ENCODE data around the gene SERINC3. TPM values are rescaled to one million over a fixed set of nuclear protein-coding genes. Genes with fewer than 3 reads are reported as not detected.

The SERINC3 gene
- total and polyA plus RNA-seq, 2 donors (not counting 3 experiments of a cell fraction or from before 2014, with no cell fraction given) = 83.7 to 177 TPM

DNA sequence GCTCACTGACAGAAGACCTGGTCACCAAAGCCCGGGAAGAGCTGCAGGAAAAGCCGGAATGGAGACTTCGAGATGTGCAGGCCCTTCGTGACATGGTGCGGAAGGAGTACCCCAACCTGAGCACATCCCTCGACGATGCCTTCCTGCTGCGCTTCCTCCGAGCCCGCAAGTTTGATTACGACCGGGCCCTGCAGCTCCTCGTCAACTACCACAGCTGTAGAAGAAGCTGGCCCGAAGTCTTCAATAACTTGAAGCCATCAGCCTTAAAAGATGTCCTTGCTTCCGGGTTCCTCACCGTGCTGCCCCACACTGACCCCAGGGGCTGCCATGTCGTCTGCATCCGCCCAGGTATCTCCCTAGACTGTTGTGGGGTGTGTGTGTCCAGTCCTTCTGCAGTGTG is 41.8 kb downstream of the SERINC3 start:
- no TSS peak for BruUV-seq (replicated peaks)
- H3K9ac ChIP-seq (replicated peaks; ENCODE audit: extremely low read depth, insufficient read depth, low read length) = no peak overlapping the region
- no peak overlapping the region for H3K4me2 ChIP-seq (ENCODE audit: insufficient read depth, low read length)
- no peaks in the 10 kb centered on the region for H3K79me2 ChIP-seq (ENCODE audit: control insufficient read depth, insufficient read depth, low read length)
- H2AFZ ChIP-seq (ENCODE audit: low read depth, low read length) = no peak overlapping the region
- H3K27ac ChIP-seq (ENCODE audit: insufficient read depth, low read depth, low read length) = no peak overlapping the region
- H3K36me3 ChIP-seq (ENCODE audit: control insufficient read depth in 2 of 2, extremely low read depth in 1 of 2, insufficient read depth in 2 of 2, low read length in 2 of 2) = peaks cover 0 to 7% of the 10 kb centered on the region in 2 experiments
- H3K9me3 ChIP-seq (replicated peaks; ENCODE audit: control insufficient read depth, insufficient read depth, low read length) = no peaks in the 10 kb centered on the region
- no peak overlapping the region for H3K4me3 ChIP-seq (replicated peaks in 1 of 3; ENCODE audit: insufficient read depth in 1 of 3, low read depth in 1 of 3, low read length in 3 of 3)
- DNase-seq (ENCODE audit: low read depth, low spot score) (no peak), FAIRE-seq (no peak)
- POLR2A ChIA-PET = no interaction called here
- dilution Hi-C loops (cut with MboI; ENCODE audit: extremely low pct_ligation_motif_present, low sequenced_read_pairs) (no loop called here), intact Hi-C loops (cut with micrococcal nuclease) (no loop called here)
- H3K27me3 ChIP-seq (ENCODE audit: control insufficient read depth in 2 of 2, insufficient read depth in 2 of 2, low read length in 2 of 2) = no peaks in the 10 kb centered on the region
- no peak for TF ChIP-seq GATA2 (IDR thresholded peaks at IDR 0.05; ENCODE audit: insufficient read depth, insufficient read length, low read depth, low read length)
- no peaks in the 10 kb centered on the region for H3K9me1 ChIP-seq (replicated peaks; ENCODE audit: control insufficient read depth, extremely low read depth, insufficient read depth, low read length)
- H4K20me1 ChIP-seq (replicated peaks; ENCODE audit: control insufficient read depth, extremely low read depth, insufficient read depth, low read length) = no peaks in the 10 kb centered on the region
- CTCF ChIA-PET = interaction anchor here (1.2 kb wide), 1 partner anchor 10 kb away, joined by 3 read pairs; no protein-coding TSS in a partner anchor
- peaks cover 13% of the 10 kb centered on the region for H3K4me1 ChIP-seq (ENCODE audit: control insufficient read depth, extremely low read depth, insufficient read depth, low read length)

DNA sequence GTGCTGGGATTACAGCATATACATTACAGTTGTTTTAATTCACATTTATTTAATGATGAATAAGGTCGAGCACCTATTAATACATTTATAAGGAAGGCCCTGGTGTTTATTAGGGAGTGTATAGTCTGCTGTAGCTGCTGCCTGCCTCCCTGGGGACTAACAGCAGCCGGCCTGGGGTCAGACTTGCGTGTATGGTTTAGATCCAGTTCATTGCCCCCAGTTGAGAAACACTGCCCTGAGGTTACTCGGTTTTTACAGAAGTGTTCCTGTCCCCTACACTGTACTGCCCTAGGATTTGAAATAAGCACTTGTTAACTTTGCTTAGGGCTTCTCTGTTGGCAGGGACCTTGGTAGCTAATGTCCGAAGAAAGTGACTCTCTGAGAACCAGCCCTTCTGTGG is 42.2 kb downstream of the SERINC3 start:
- Histone ChIP-seq H3K36me3 (ENCODE audit: control insufficient read depth in 2 of 2, extremely low read depth in 1 of 2, insufficient read depth in 2 of 2, low read length in 2 of 2) (peaks cover 0 to 7% of the 10 kb centered on the region in 2 experiments), H3K9ac (replicated peaks; ENCODE audit: extremely low read depth, insufficient read depth, low read length) (no peak overlapping the region), H3K9me1 (replicated peaks; ENCODE audit: control insufficient read depth, extremely low read depth, insufficient read depth, low read length) (no peaks in the 10 kb centered on the region), H2AFZ (ENCODE audit: low read depth, low read length) (no peak overlapping the region), H3K27ac (ENCODE audit: insufficient read depth, low read depth, low read length) (no peak overlapping the region), H3K9me3 (replicated peaks; ENCODE audit: control insufficient read depth, insufficient read depth, low read length) (no peaks in the 10 kb centered on the region), H3K4me3 (replicated peaks in 1 of 3; ENCODE audit: insufficient read depth in 1 of 3, low read depth in 1 of 3, low read length in 3 of 3) (no peak overlapping the region), H3K27me3 (ENCODE audit: control insufficient read depth in 2 of 2, insufficient read depth in 2 of 2, low read length in 2 of 2) (no peaks in the 10 kb centered on the region), H3K4me2 (ENCODE audit: insufficient read depth, low read length) (no peak overlapping the region), H3K79me2 (ENCODE audit: control insufficient read depth, insufficient read depth, low read length) (no peaks in the 10 kb centered on the region), H3K4me1 (ENCODE audit: control insufficient read depth, extremely low read depth, insufficient read depth, low read length) (peaks cover 13% of the 10 kb centered on the region), H4K20me1 (replicated peaks; ENCODE audit: control insufficient read depth, extremely low read depth, insufficient read depth, low read length) (no peaks in the 10 kb centered on the region)
- dilution Hi-C loops (cut with MboI; ENCODE audit: extremely low pct_ligation_motif_present, low sequenced_read_pairs) = no loop called here
- BruUV-seq (replicated peaks) = no TSS peak
- TF ChIP-seq POLR2AphosphoS5 (IDR thresholded peaks at IDR 0.05; ENCODE audit: insufficient read depth, low read depth, low read length) = no peak
- no peak for TF ChIP-seq JUN (IDR thresholded peaks at IDR 0.05; ENCODE audit: borderline replicate concordance, insufficient read depth, insufficient read length, low read depth)
- TF ChIP-seq POLR2A (IDR thresholded peaks at IDR 0.05; ENCODE audit: low read depth, low read length) = no peak
- FAIRE-seq = no peak
- DNase-seq (ENCODE audit: low read depth, low spot score) = no peak
- POLR2A ChIA-PET = no interaction called here
- intact Hi-C loops (cut with micrococcal nuclease) = loop anchor here (10.0 kb wide), 2 partner anchors 255 to 405 kb away; partner anchors contain the start of gene YWHAB
- CTCF ChIA-PET = interaction anchor here (1.2 kb wide), 1 partner anchor 10 kb away, joined by 3 read pairs; no protein-coding TSS in a partner anchor

Data from endothelial cell of umbilical vein (primary cell).